AG10803 (cell line): ENCODE data around the gene SH2B2.
"Not testable (repeated sequence)": the region's sequence is repeated elsewhere in the genome, so short reads cannot be mapped to it uniquely, and the experiment has no call there.

ENCODE experiments used
- DNase-seq: peaks from one replicate; pipeline ENCODE4 v3.0.0; 2010; ENCODE audit warnings: low read depth
- H3K4me3 ChIP-seq: 2 replicates; pipeline ENCODE4 v1.5.1; 2011; ENCODE audit warnings: mild to moderate bottlenecking, low read length, control low read depth
- CTCF ChIP-seq: conservative IDR thresholded peaks from 2 replicates; pipeline ENCODE4 v1.5.1; 2011; ENCODE audit warnings: mild to moderate bottlenecking, low read length, control low read depth, inconsistent platforms

SH2B2 gene

GRCh38 chr7:102294589-102294988, 7.9 kb downstream of the SH2B2 start:
- H3K4me3 ChIP-seq: no peak overlapping the region
- DNase-seq: no peak
- no peak for TF ChIP-seq CTCF

DNA sequence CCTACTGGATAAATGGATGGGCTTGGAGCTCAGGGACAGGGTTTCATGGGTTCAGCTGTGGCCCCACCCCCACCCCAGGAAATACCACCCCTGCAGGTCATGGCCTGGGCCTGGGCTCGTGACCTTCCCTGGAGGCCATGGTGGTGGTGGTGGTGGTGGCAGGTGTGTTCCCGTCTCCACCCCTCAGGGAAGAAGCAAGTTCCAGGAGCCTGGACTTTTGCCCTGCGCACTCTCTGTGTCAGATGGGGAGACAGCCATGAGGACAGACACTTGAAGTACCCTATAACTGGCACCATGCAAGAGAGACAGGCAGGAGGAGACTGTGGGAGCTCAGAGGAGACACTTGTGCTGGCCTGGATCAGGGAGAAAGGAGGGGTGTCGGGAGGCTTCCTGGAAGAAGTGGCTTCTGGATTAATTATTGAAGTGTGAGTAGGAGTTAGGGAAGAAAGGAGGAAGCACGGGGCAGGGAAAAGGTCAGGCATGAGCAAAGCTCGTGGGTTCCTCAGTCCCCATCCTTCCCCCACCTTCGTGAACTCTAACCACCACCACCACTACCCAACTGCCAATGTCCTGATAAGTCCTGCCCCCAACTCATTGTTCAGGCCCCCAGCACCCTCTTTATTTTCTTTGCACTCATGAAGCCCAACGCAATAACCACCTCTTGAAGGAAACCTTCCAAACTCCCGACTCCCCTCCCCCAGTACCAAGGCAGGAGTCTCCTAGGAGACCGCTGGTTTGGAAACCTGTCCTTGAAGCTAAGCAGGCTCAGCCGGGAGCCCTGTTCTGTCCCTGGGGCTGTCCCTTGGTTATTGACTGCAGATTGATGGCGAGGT, 8.9 kb downstream of the SH2B2 start:
- no peak overlapping the region for H3K4me3 ChIP-seq
- no peak for DNase-seq
- TF ChIP-seq CTCF: no peak

DNA sequence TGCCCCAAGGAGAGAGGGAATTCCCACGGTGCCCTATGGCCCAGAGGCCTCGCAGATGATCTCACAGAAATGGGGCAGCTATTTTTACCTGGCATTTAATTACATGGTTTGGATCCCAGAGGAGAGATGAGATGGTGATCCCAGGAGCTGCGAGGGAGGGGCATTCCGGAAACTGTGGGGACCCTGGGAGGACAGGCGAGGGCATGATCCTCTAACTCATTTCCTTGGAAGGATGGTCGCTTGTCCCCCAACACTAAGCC, 9.4 kb downstream of the SH2B2 start:
- no peak for TF ChIP-seq CTCF

GRCh38 chr7:102296514-102296913, 9.8 kb downstream of the SH2B2 start:
- TF ChIP-seq CTCF: no peak
- DNase-seq: no peak
- H3K4me3 ChIP-seq: no peak overlapping the region

More for the DNA sequence above, 9.4 kb downstream of the SH2B2 start:
- no peak for DNase-seq
- no peak overlapping the region for H3K4me3 ChIP-seq

DNA sequence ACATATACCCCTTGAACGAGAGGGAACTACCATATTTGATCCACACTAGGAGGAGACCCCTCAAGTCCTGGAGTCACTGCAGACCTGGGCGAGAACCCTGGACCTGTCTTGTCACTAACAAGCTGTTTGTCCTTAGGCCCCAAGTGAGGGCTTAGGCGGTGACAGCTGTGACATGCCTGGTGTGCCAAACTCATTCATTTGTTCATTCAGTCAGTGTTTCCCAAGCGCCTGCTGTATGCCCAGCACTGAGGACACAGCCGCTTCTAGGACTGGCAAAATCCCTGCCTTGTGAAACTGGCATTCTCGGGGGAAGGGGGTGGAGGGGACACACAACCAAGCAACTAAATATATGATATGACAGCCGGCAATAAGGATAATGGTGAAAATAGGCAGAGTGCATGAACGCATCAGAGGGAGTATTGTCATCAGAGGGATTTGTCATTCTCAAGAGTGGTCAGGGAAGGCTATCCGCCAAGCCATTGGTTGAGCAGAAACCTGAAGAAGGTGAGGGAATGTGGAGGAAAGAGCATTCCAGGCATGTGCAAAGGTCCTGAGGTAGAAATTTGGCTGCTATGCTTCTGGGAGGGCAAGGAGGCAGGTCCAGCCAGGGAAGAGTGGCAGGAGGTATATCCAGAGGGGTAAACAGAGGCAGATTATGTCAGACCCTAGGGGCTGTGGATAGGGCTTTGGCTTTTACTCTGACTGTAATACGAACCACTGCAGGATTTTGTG, 11.0 kb downstream of the SH2B2 start:
- no peak overlapping the region for H3K4me3 ChIP-seq
- DNase-seq: no peak
- no peak for TF ChIP-seq CTCF

- H3K4me3 ChIP-seq: no peak overlapping the region
- TF ChIP-seq CTCF: no peak; the same call in 1 of the 2 replicates
- DNase-seq: no peak
These were observed 14.1 kb downstream of the SH2B2 start for GRCh38 chr7:102300643-102301221.

- not testable (repeated sequence) for H3K4me3 ChIP-seq, DNase-seq
These were observed 14.7 kb downstream of the SH2B2 start for GRCh38 chr7:102301367-102301766.
